Neural progenitor cell (in vitro differentiated cells): ENCODE results near the gene KANSL3. TPM values are rescaled to one million over a fixed set of nuclear protein-coding genes. Genes with fewer than 3 reads are reported as not detected.

ENCODE experiments used
- DNase-seq: peaks from one replicate; pipeline ENCODE4 v3.0.0-alpha.2; 2016; ENCODE audit warnings: low spot score
- H2AFZ ChIP-seq: fragments of 200-600 bp; sonication (generic); replicated peaks from 2 replicates; pipeline ENCODE4 v1.6.1; 2016; ENCODE audit warnings: antibody characterized with exemption
- H3F3A ChIP-seq: fragments of 200-600 bp; sonication (generic); 2 replicates; pipeline ENCODE4 v1.6.1; 2016; ENCODE audit warnings: antibody characterized with exemption, low read depth
- H3K27ac ChIP-seq: fragments of 200-600 bp; sonication (generic); 2 replicates; pipeline ENCODE4 v1.5.1; 2016; ENCODE audit warnings: mild to moderate bottlenecking
- H3K27me3 ChIP-seq: fragments of 200-600 bp; sonication (generic); 2 replicates; pipeline ENCODE4 v1.6.1; 2016; ENCODE audit warnings: mild to moderate bottlenecking, moderate library complexity
- H3K36me3 ChIP-seq: fragments of 200-600 bp; sonication (generic); 2 replicates; pipeline ENCODE4 v1.5.1; 2016
- H3K4me1 ChIP-seq: fragments of 200-600 bp; sonication (generic); 2 replicates; pipeline ENCODE4 v1.6.1; 2016; ENCODE audit warnings: mixed run types
- H3K4me2 ChIP-seq: fragments of 200-600 bp; sonication (generic); 2 replicates; pipeline ENCODE4 v1.6.1; 2016
- H3K4me3 ChIP-seq: fragments of 200-600 bp; sonication (generic); 2 replicates; pipeline ENCODE4 v1.5.1; 2016
- H3K79me2 ChIP-seq: fragments of 200-600 bp; sonication (generic); 2 replicates; pipeline ENCODE4 v1.6.1; 2016; ENCODE audit warnings: low read depth
- H3K9ac ChIP-seq: fragments of 200-600 bp; sonication (generic); 2 replicates; pipeline ENCODE4 v1.6.1; 2016
- H3K9me3 ChIP-seq: fragments of 200-600 bp; sonication (generic); 2 replicates; pipeline ENCODE4 v1.5.1; 2016; ENCODE audit warnings: low read depth
- H4K20me1 ChIP-seq: fragments of 200-600 bp; sonication (generic); 2 replicates; pipeline ENCODE4 v1.6.1; 2016; ENCODE audit warnings: low read depth
- H3K27ac Mint-ChIP-seq: 3 replicates; pipeline ENCODE4 v1.8.0; 2021; ENCODE audit warnings: mixed read lengths
- H3K27me3 Mint-ChIP-seq: 2 replicates; pipeline ENCODE4 v1.8.0; 2022; ENCODE audit warnings: low read depth, mild to moderate bottlenecking, inconsistent platforms, moderate library complexity, mixed read lengths; ENCODE audit not compliant: insufficient read depth
- H3K36me3 Mint-ChIP-seq: 3 replicates; pipeline ENCODE4 v1.8.0; 2021; ENCODE audit warnings: mixed read lengths
- H3K4me1 Mint-ChIP-seq: 3 replicates; pipeline ENCODE4 v1.8.0; 2021; ENCODE audit warnings: mixed read lengths
- H3K4me3 Mint-ChIP-seq: 3 replicates; pipeline ENCODE4 v1.8.0; 2021; ENCODE audit warnings: mild to moderate bottlenecking, moderate library complexity, mixed read lengths
- H3K9me3 Mint-ChIP-seq: 3 replicates; pipeline ENCODE4 v1.8.0; 2020; ENCODE audit warnings: mixed read lengths
- CTCF ChIP-seq: fragments of 200-600 bp; sonication (generic); IDR thresholded peaks from 2 replicates; pipeline ENCODE4 v1.5.1; 2017; ENCODE audit warnings: antibody characterized with exemption, mild to moderate bottlenecking
- EZH2 ChIP-seq: fragments of 200-600 bp; sonication (generic); IDR thresholded peaks from 2 replicates; pipeline ENCODE4 v1.6.1; 2017; ENCODE audit warnings: antibody characterized with exemption, mild to moderate bottlenecking, moderate library complexity
- EZH2phosphoT487 ChIP-seq: fragments of 200-600 bp; sonication (generic); IDR thresholded peaks from 2 replicates; pipeline ENCODE4 v1.6.1; 2017; ENCODE audit warnings: antibody characterized with exemption
- total RNA-seq: library from RNA; depleted of rRNA; stranded (reverse); fragments of >200 nt; gene quantifications from 2 replicates; pipeline ENCODE4 v1.2.3, GENCODE V29; 2015; ENCODE audit warnings: low replicate concordance

KANSL3 gene
- total RNA-seq, 1 donor from 2014 or later = 32.9 TPM

DNA sequence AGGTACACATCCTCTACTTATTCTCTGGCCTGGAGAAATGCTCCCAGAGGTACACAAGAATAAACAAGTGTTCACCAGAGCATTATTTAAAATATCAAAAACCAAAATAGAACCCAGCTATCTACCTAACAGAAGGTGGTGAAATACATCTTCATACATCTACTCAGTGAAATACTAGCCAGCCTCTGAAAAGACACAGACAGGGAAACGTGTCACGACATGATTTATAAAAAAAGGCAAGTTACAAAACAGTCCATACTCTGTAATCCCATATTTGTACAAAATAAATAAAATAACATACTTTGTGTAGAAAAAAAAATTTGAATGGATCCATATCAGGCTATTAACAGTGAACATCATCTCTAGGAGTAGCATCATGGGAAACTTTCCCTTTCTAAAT is 38.2 kb downstream of the KANSL3 start:
- TF ChIP-seq EZH2 (no peak), CTCF (no peak), EZH2phosphoT487 (no peak)
- H3K79me2 ChIP-seq = no peaks in the 10 kb centered on the region
- no peak overlapping the region for H3K27ac Mint-ChIP-seq
- H3K36me3 Mint-ChIP-seq = peaks cover 34% of the 10 kb centered on the region
- no peaks in the 10 kb centered on the region for H3K9me3 Mint-ChIP-seq
- no peaks in the 10 kb centered on the region for H3K4me1 ChIP-seq
- H3K4me3 Mint-ChIP-seq = no peak overlapping the region
- no peak overlapping the region for H3K9ac ChIP-seq
- no peaks in the 10 kb centered on the region for H3F3A ChIP-seq
- H3K27ac ChIP-seq = no peak overlapping the region
- peaks cover 7% of the 10 kb centered on the region for H4K20me1 ChIP-seq
- H3K27me3 Mint-ChIP-seq = no peaks in the 10 kb centered on the region
- H2AFZ ChIP-seq = no peak overlapping the region
- H3K27me3 ChIP-seq = no peaks in the 10 kb centered on the region
- DNase-seq = no peak
- H3K9me3 ChIP-seq = no peaks in the 10 kb centered on the region
- H3K36me3 ChIP-seq = peaks cover 23% of the 10 kb centered on the region
- H3K4me2 ChIP-seq = no peak overlapping the region
- H3K4me1 Mint-ChIP-seq = no peaks in the 10 kb centered on the region
- H3K4me3 ChIP-seq = no peak overlapping the region

DNA sequence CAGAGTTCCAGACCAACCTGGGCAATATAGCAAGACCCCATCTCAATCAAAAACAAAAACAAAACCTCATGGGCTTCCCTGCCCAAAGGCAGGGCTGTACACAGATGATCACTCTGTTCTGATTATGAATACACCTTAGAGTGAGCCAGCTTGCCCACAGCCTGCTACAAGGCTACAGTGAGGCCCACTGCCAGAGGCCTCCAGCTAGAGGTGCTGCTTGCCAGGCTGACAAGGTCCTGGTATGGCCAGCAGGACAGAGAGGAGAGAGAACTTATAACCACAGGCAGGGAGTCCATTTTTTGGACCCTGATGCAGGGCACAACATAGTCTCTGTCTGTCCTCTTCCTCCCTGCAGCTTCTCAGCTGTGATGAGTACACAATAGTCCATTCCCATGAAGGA is 41.5 kb downstream of the KANSL3 start:
- Histone ChIP-seq H3K4me1 (no peaks in the 10 kb centered on the region), H3F3A (no peaks in the 10 kb centered on the region), H3K9ac (no peak overlapping the region), H3K4me3 (no peak overlapping the region), H3K27me3 (no peaks in the 10 kb centered on the region), H2AFZ (no peak overlapping the region), H4K20me1 (no peaks in the 10 kb centered on the region), H3K36me3 (peaks cover 18% of the 10 kb centered on the region), H3K9me3 (no peaks in the 10 kb centered on the region), H3K4me2 (no peak overlapping the region), H3K79me2 (no peaks in the 10 kb centered on the region), H3K27ac (no peak overlapping the region)
- Mint-ChIP-seq H3K27me3 (no peaks in the 10 kb centered on the region), H3K4me3 (no peak overlapping the region), H3K27ac (no peak overlapping the region), H3K9me3 (peaks cover 3% of the 10 kb centered on the region), H3K4me1 (peaks cover 5% of the 10 kb centered on the region), H3K36me3 (peaks cover 55% of the 10 kb centered on the region)
- no peak for DNase-seq
- TF ChIP-seq EZH2phosphoT487 (no peak), CTCF (no peak), EZH2 (no peak)

GRCh38 chr2:96594691-96595152 is 43.4 kb downstream of the KANSL3 start:
- Histone ChIP-seq H3K9ac (no peak overlapping the region), H3K27ac (no peak overlapping the region), H2AFZ (no peak overlapping the region), H3K4me2 (no peak overlapping the region), H3K9me3 (no peaks in the 10 kb centered on the region), H3K4me3 (no peak overlapping the region), H3K27me3 (no peaks in the 10 kb centered on the region), H4K20me1 (no peaks in the 10 kb centered on the region), H3K79me2 (no peaks in the 10 kb centered on the region), H3K36me3 (peaks cover 6% of the 10 kb centered on the region), H3F3A (no peaks in the 10 kb centered on the region), H3K4me1 (no peaks in the 10 kb centered on the region)
- H3K27me3 Mint-ChIP-seq = no peaks in the 10 kb centered on the region
- peaks cover 5% of the 10 kb centered on the region for H3K4me1 Mint-ChIP-seq
- no peak overlapping the region for H3K4me3 Mint-ChIP-seq
- DNase-seq = no peak
- TF ChIP-seq CTCF (no peak), EZH2 (no peak), EZH2phosphoT487 (no peak)
- H3K36me3 Mint-ChIP-seq = peaks cover 54% of the 10 kb centered on the region
- H3K27ac Mint-ChIP-seq = no peak overlapping the region
- H3K9me3 Mint-ChIP-seq = peaks cover 3% of the 10 kb centered on the region
